UCSD-AML1 (cell line): ENCODE measurements around the gene ZNF689.
A peak's percentile ranks its signal among the peaks of the same experiment; 100 is the strongest.
"Not testable (repeated sequence)": the region's sequence is repeated elsewhere in the genome, so short reads cannot be mapped to it uniquely, and the experiment has no call there.

Source experiments
- DNase-seq: peaks from one replicate; lab custom pipeline; 2025; ENCODE audit not compliant: unreplicated experiment; lab: John Stamatoyannopoulos, UW

Gene ZNF689

DNA sequence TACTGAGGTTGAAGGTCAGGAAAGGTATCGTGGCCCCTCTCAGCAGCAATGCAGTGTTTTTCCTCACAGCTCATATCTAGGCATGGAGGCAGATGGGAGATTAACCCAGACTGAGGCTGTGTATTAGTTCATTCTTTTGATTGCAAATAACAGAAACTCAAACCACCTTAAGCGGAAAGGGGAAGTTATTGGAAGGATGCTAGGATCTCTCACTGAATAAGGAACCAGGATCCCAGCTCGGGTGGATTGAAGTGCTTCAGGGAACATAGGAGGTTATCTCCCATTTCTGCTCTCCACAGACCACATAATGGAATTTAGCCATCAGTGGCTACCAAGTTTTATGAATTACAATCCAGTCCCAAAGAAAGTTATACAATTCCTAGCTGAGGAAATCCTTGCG, 8.2 kb downstream of the ZNF689 start:
- DNase-seq, result no peak

GRCh38 chr16:30600929-30601328, 9.3 kb downstream of the ZNF689 start:
- DNase-seq, result no peak

- DNase-seq, result no peak
Measured at GRCh38 chr16:30600215-30600614, 10.0 kb downstream of the ZNF689 start.

- no peak for DNase-seq
Measured at GRCh38 chr16:30592871-30593270, 17.3 kb downstream of the ZNF689 start.

- DNase-seq, result not testable (repeated sequence)
Measured at GRCh38 chr16:30590869-30591268, 19.3 kb downstream of the ZNF689 start.

- DNase-seq, result not testable (repeated sequence)
Measured at GRCh38 chr16:30589582-30589981, 20.6 kb downstream of the ZNF689 start.

GRCh38 chr16:30588651-30589050, 21.5 kb downstream of the ZNF689 start:
- DNase-seq, result no peak

DNA sequence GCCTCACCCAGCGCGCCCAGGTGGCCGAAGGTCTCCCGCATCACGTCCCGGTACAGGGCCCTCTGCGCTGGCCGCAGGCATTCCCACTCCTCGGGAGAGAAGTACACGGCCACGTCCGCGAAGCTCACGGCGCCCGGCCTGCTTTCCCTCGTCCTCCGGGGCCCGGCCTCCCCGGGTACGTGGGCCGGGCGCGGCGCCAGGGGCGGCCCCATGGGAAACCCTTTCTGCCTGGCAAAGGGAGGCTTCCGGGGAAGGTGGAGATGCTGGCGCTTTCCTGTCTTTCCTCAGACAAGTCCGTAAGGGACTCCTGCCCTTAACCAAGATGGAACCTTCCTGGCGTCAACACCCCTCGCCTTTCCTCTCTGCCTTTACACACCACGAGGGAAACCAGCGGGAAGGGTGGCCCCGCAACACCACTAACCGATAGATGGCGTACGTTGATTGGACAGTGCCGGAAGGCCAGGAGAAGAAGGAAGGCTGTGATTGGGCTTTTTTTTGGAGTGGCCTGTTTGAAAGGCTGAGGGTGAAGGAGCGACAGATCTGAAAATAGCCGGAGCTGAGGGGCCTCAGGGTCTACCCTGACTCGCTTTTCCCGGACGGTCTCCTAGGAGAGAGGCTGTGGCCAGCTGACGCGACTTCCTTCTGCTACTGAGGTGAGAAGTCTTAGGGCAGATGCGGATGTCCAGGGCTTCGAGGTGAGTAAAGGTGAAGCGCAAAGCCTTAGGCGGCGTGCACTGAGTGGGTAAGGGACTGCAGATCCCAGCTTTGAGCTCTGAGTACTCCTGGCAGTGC, 24.6 kb downstream of the ZNF689 start, which contains the start of gene ZNF785:
ZNF785 (minus strand) TSS at position 298 of the 792 bp plus-strand sequence; CDS start at position 212, 86 bp downstream.
- peak; percentile 93 for DNase-seq

- peak; percentile 65 for DNase-seq
Measured at GRCh38 chr16:30585022-30585399, 25.2 kb downstream of the ZNF689 start.

DNA sequence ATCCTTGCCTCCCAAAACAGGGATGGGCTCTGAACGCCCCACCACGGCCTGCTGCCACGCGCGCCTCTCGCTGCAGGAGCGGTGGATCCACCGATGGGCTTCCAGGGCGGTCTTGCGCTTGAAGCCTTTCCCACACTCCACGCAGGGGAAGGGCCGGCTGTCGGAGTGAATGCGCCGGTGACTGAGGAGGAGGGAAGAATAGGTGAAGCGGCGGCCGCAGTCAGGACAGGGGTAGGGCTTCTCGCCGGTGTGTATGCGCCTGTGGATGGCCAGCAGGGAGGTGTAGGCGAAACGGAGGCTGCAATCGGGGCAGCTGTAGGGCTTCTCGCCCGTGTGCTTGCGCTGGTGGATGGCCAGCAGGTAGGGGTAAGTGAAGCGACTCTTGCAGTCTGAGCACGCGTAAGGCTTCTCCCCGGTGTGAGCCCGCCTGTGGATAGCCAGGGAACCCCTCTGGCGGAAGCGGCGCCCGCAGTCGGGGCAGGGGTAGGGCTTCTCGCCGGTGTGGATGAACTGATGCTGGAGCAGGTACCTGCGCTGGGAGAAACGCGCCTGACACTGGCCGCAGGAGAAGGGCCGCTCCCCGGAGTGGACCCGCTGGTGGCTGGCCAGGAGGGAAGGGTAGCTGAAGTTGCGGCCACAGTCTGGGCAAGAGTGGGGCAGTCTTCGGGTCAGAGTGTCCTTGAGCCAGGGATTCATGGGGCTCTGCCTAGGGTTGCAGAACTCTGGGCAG, 27.4 kb downstream of the ZNF689 start:
- no peak for DNase-seq

GRCh38 chr16:30581457-30581856, 28.7 kb downstream of the ZNF689 start:
- no peak for DNase-seq

DNA sequence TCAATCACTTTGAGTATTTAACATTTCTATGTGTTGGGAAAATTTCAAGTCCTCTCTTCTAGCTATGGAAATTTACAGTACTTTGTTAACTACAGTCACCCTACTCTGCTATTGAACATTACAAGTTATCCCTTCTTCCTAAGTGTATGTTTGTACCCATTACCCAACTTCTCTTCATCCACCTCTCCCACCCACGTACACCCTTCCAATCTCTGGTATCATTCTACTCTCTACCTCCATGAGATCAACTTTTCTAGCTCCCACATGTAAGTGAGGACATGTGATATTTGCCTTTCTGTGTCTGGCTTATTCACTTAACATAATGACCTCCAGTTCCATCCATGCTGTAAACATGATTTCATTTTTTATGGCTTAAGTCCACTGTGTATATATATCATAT, 35.5 kb downstream of the ZNF689 start:
- DNase-seq, result no peak

GRCh38 chr16:30571445-30572322, 38.5 kb downstream of the ZNF689 start, which contains the start of gene ZNF688:
Gene ZNF688, minus strand, starts transcription at chr16:30571714. Its CDS starts 85 bp downstream, at chr16:30571629.
- peak; percentile 94 for DNase-seq

DNA sequence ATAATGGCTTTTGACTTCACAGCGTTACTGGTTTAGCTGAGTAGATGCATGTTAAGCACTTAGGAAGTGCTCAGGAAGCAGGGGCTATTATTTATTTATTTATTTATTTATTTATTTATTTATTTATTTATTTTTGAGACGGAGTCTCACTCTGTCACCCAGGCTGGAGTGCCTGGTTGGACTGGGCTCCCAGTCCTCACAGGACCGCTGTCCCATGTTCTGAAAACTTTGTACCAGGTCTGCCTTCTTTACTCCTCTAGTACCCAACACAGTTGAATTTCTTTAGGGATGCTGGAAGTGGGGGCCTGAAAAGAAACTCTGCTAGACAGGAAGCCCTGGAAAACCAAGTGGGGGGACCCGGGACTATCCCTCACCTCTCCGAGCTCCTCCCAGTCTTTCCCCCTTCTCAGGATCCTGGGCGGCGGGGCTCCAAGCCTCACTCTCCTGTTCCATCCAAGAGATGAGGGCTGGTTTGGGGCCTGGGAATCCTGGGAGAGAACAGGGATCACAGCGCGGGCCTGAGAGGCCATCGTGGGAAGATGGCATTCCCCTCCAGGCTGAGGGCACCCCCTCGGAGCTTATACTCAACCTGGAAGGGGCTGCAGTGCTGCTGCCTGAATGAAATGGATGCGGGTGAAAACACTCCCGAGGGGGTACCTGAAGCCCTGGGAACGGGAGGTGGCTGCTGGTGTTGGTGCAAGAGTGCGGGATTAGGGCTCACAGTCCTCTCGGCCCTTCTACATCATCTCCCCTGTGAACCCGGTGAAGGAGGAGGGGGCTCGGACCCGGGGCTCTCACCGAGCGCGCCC, 39.3 kb downstream of the ZNF689 start:
- DNase-seq, result no peak

- DNase-seq, result no peak
Measured at GRCh38 chr16:30569746-30570635, 40.2 kb downstream of the ZNF689 start.

GRCh38 chr16:30569281-30569680, 40.9 kb downstream of the ZNF689 start:
- DNase-seq, result no peak

DNA sequence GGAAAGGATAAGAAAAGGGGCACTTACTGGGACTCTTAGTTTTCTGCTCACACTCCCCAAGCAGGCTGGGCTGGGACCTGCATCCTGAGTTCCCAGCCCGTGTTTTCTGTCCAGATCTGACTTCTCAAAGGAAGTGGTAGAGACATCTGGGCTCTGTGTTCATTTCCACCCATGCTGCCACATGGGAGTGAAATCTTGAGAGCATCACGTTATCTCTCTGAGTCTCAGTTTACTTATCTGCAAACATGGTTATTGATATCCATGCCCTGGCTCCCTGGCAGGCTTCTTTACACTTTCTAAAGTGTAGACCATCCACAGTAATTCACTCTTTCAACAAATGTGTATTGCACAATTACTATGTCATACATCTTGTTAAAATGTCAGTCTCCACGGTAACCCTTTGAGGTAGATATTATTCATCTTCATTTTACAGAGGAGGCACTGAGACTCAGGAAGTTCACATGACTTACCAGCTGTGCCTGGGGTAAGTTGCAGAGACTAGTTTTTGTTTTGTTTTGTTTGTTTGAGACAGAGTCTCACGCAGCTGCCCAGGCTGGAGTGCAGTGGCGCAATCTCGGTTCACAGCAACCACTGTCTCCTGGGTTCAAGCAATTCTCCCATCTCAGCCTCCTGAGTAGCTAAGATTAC, 42.1 kb downstream of the ZNF689 start:
- no peak for DNase-seq

- no peak for DNase-seq
Measured at GRCh38 chr16:30567160-30567990, 42.8 kb downstream of the ZNF689 start.
